GM13976 (cell line): ENCODE results near the gene QPCTL.

ENCODE experiments used
- DNase-seq: peaks from one replicate; pipeline ENCODE4 v3.0.0; 2012; ENCODE audit warnings: low spot score
- in situ Hi-C: fragments of 300-500 bp; cut with MboI; formaldehyde crosslinking; loops from one replicate; pipeline ENCODE4 v1.12.0; 2022; ENCODE audit warnings: low sequenced_read_pairs, mixed read lengths, inconsistent platforms; ENCODE audit not compliant: unreplicated experiment
- TF ChIP-seq, protein P1 (sequence below): IDR thresholded peaks from 2 replicates; pipeline ENCODE4 v1.5.1; 2012; ENCODE audit warnings: borderline replicate concordance, mild to moderate bottlenecking; ENCODE audit not compliant: insufficient read depth; ENCODE audit errors: extremely low read depth, missing control alignments, control extremely low read depth

QPCTL gene

DNA sequence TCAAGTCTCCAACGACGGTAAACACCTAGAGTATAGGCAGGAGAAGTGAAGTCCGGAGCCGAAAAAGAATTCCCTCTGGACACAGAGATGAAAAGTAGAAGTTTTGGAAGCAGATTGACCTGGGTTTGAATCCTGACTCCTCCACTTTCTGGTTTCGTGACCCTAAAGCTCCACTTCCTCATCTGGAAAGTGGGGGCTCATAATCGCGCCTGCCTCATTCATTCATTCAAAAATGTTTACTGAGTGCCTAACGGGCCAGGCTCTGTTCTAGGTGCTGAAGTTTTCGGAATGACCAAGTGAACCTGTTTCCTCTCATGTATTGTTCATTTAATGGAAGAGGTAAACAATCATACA lies 46.1 kb upstream of the QPCTL start:
- TF ChIP-seq, protein P1, sequence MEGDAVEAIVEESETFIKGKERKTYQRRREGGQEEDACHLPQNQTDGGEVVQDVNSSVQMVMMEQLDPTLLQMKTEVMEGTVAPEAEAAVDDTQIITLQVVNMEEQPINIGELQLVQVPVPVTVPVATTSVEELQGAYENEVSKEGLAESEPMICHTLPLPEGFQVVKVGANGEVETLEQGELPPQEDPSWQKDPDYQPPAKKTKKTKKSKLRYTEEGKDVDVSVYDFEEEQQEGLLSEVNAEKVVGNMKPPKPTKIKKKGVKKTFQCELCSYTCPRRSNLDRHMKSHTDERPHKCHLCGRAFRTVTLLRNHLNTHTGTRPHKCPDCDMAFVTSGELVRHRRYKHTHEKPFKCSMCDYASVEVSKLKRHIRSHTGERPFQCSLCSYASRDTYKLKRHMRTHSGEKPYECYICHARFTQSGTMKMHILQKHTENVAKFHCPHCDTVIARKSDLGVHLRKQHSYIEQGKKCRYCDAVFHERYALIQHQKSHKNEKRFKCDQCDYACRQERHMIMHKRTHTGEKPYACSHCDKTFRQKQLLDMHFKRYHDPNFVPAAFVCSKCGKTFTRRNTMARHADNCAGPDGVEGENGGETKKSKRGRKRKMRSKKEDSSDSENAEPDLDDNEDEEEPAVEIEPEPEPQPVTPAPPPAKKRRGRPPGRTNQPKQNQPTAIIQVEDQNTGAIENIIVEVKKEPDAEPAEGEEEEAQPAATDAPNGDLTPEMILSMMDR = no peak

DNA sequence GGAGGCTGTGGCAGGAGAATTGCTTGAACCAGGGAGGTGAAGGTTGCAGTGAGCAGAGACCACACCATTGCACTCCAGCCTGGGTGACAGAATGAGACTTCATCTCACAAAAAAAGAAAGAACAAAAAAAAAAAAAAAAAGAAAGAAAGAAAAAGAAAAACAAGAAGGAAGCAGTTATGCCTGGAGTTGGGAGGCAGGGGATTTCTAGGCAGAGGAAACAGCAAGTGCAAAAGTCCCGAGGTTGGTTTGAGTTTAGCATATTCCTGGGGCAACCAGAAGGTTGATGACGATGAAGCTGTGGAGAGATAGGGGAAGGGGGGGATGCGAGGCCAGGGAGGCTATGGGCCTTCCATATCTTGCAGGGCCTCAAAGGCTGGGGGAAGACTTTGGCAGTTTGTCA lies 41.7 kb upstream of the QPCTL start:
- TF ChIP-seq, protein P1 = no peak
- no peak for DNase-seq
- in situ Hi-C loops = no loop called here

More for the DNA sequence above, 46.1 kb upstream of the QPCTL start:
- no peak for DNase-seq
- in situ Hi-C loops = no loop called here

DNA sequence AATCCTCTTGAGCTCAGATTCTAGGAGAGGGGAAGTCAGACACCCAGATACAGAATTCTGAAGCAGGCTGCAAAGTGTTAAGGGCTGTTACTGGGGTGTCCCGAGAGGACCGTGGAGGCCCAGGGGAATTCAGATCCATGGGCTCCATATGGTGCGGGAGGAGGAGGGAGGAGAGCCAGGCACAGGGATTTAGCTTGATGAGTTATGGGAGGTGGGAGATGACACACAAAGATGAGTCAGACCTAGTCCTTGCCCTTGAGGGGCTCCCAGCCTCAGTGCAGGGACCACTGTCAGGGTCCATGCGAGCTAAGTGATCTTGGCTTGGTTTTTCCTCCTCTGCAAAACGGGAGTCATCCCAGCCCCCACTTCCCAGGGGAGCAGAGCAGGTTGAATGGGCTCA lies 38.8 kb upstream of the QPCTL start:
- no peak for DNase-seq
- in situ Hi-C loops = no loop called here
- TF ChIP-seq, protein P1 = no peak

DNA sequence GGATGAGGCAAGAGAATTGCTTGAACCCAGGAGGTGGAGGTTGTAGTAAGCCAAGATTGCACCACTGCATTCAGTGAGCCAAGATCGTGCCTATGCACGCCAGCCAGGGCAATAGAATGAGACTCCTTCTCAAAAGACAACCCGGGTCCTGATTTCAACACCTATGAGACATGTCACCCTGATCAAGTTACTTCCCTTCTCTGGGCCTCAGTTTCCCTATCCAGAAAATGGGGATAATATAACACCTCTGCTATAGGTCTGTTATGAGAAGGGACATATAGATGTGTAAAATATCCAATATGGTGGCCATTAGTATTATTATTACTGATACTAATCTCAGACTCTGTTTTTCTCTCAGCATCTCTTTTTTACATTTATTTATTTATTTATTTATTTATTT lies 37.4 kb upstream of the QPCTL start:
- in situ Hi-C loops = no loop called here
- no peak for DNase-seq
- TF ChIP-seq, protein P1 = no peak

DNA sequence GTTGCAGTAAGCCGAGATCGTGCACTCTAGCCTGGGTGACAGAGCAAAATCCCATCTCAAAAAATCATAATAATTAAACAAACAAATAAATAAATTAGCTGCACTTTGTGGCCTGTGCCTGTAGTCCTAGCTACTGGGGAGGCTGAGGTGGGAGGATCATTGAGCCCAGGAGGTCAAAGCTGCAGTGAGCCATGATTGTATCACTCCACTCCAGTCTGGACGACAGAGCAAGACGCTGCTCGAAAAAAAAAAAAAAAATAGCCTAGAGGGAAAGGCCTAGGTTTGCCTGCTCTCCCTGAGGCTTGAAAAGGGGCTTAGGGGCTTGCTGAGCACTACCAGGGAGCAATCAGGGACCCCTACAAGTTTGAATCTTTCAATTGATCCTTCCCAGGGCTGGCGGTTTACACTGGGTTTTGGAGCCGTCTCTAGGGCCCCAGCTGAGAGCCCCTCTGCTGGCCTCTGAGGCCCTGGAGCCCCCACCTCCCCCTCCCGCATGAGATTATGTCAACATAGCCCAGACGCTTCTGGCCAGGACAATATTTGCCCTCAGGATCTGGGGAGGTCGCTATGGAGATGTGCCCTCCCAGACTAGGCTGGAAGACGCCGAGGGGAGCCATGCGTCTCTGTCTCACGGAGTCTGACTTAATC lies 34.8 kb upstream of the QPCTL start:
- no peak for DNase-seq
- in situ Hi-C loops = no loop called here
- TF ChIP-seq, protein P1 = no peak

DNA sequence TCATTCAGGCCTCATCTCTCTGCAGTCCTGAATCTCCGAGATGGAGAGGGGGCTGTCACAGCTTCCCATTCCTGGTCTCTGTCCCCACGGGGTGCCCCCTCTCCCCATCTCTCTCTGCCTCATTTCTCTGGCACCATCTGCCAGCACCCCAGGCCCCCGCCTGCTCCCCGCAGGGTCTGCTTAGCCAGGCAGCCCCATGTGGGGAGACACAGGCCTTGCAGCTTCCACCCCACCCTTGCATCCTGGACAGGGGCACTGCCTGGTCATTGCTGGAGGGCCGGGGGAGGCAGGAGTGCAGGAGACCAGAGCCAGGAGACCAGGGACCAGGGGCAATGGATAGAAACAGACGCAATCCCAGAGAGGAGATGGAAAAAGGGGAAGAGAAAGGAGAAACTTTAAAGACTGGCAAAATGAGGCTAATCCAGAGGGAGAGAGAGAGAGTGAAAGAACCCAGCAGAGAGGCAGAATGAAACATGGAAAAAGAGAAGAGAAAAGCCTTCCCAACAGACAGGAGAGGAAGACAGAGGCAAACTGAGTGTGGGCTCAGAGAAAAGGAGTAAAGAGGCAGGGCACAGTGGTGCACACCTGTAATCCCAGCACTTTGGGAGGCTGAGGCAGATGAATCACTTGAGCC lies 33.3 kb upstream of the QPCTL start:
- DNase-seq = no peak
- TF ChIP-seq, protein P1 = no peak
- in situ Hi-C loops = no loop called here

DNA sequence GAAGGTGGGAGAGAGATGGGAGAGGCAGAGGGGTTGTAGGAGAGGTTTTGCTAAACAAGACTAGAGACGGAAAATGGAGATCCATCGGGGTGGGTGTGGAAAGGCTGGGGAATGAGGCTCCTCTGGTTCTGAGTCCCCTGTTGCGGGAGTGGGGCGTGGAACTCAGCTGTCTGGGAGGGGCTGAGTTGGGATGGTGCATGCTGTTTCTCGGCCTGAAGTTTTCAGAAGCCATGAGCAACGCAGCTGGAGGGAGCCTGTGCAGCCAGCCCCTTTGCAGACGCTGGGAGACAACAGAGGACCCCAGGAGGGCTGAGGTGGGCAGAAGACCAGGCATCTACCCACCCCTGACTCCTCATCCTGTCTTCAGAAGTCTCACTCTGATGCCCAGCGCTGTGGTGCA lies 31.8 kb upstream of the QPCTL start:
- in situ Hi-C loops = no loop called here
- no peak for DNase-seq
- TF ChIP-seq, protein P1 = no peak
